Osteocyte (in vitro differentiated cells): ENCODE data around the gene PDE6D. TPM values are rescaled to one million over a fixed set of nuclear protein-coding genes. Genes with fewer than 3 reads are reported as not detected.

ENCODE experiments used
- DNase-seq: peaks from one replicate; pipeline ENCODE4 v3.0.0; 2021; ENCODE audit warnings: mixed read lengths; ENCODE audit not compliant: unreplicated experiment; ENCODE audit errors: extremely low spot score
- H3K27ac Mint-ChIP-seq: one replicate; pipeline ENCODE4 v1.8.0; 2021; ENCODE audit warnings: mild to moderate bottlenecking, mixed read lengths; ENCODE audit not compliant: unreplicated experiment
- H3K27me3 Mint-ChIP-seq: one replicate; pipeline ENCODE4 v1.8.0; 2021; ENCODE audit warnings: mixed read lengths; ENCODE audit not compliant: unreplicated experiment
- H3K36me3 Mint-ChIP-seq: one replicate; pipeline ENCODE4 v1.8.0; 2021; ENCODE audit warnings: mixed read lengths; ENCODE audit not compliant: unreplicated experiment
- H3K4me1 Mint-ChIP-seq: one replicate; pipeline ENCODE4 v1.8.0; 2021; ENCODE audit warnings: mixed read lengths; ENCODE audit not compliant: unreplicated experiment
- H3K4me3 Mint-ChIP-seq: one replicate; pipeline ENCODE4 v1.8.0; 2021; ENCODE audit warnings: mild to moderate bottlenecking, moderate library complexity, mixed read lengths; ENCODE audit not compliant: unreplicated experiment
- H3K9me3 Mint-ChIP-seq: one replicate; pipeline ENCODE4 v1.8.0; 2021; ENCODE audit warnings: mixed read lengths; ENCODE audit not compliant: unreplicated experiment
- total RNA-seq: library from RNA; stranded (reverse); gene quantifications from 2 replicates; pipeline ENCODE4 v1.2.1, GENCODE V29; 2021
- TF ChIP-seq, protein P1 (sequence below): fragments of 200-600 bp; sonication (generic); IDR thresholded peaks from 2 replicates; pipeline ENCODE4 v1.5.0; 2021; ENCODE audit warnings: antibody characterized with exemption, mild to moderate bottlenecking, moderate library complexity

Gene PDE6D
- total RNA-seq, 1 donor from 2014 or later = 17.6 TPM

DNA sequence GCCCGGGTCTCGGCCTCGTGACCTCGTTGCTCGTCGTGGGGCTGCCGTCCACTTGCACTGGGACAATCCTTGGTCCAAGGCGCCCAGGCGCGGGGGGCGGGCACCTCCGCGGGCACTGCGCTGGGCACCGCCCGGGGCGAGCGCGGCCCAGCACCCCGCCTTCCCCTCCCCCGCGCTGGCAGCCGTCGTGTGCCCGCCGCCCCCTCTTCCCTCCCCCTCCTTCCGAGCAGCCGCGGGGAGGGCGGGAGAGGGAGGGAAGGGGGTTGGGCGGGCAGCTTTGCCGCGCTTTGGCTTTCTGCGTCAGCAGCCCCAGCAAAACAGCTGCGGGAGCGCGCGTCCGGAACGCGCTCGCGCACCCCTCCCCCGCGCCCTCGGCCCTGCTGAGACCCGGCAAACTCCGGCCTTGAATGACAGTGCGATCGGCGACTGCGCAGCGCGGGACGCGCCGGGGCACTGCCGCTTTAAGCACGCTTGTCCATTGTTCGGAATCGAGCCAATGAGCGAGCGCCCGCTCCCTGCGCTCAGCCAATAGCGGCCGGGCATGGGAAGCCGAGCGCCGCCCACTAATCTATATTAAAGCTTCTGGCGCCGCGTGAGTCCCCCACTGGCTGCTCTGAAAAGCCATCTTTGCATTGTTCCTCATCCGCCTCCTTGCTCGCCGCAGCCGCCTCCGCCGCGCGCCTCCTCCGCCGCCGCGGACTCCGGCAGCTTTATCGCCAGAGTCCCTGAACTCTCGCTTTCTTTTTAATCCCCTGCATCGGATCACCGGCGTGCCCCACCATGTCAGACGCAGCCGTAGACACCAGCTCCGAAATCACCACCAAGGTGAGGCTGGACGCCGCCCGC lies 72.9 kb downstream of the PDE6D start, which contains the start of gene PTMA:
Gene PTMA, plus strand, starts transcription at position 599 of the 846 bp plus-strand sequence. Its CDS starts 182 bp downstream, at position 781.
- peaks cover 13% of the 10 kb centered on the region for H3K36me3 Mint-ChIP-seq
- TF ChIP-seq, protein P1, sequence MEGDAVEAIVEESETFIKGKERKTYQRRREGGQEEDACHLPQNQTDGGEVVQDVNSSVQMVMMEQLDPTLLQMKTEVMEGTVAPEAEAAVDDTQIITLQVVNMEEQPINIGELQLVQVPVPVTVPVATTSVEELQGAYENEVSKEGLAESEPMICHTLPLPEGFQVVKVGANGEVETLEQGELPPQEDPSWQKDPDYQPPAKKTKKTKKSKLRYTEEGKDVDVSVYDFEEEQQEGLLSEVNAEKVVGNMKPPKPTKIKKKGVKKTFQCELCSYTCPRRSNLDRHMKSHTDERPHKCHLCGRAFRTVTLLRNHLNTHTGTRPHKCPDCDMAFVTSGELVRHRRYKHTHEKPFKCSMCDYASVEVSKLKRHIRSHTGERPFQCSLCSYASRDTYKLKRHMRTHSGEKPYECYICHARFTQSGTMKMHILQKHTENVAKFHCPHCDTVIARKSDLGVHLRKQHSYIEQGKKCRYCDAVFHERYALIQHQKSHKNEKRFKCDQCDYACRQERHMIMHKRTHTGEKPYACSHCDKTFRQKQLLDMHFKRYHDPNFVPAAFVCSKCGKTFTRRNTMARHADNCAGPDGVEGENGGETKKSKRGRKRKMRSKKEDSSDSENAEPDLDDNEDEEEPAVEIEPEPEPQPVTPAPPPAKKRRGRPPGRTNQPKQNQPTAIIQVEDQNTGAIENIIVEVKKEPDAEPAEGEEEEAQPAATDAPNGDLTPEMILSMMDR = no peak
- H3K27ac Mint-ChIP-seq = peak within 1 kb of the TSS; percentile 100
- no peaks in the 10 kb centered on the region for H3K27me3 Mint-ChIP-seq
- no peaks in the 10 kb centered on the region for H3K9me3 Mint-ChIP-seq
- peak; percentile 100 for DNase-seq
- peak within 1 kb of the TSS; percentile 97 for H3K4me3 Mint-ChIP-seq
- peaks cover 25% of the 10 kb centered on the region for H3K4me1 Mint-ChIP-seq

GRCh38 chr2:231707625-231707926 lies 73.5 kb downstream of the PDE6D start:
- H3K27me3 Mint-ChIP-seq = no peaks in the 10 kb centered on the region
- H3K4me3 Mint-ChIP-seq = peak overlapping the region; percentile 90
- DNase-seq = peak; percentile 89
- no peaks in the 10 kb centered on the region for H3K9me3 Mint-ChIP-seq
- H3K36me3 Mint-ChIP-seq = peaks cover 12% of the 10 kb centered on the region
- H3K4me1 Mint-ChIP-seq = peaks cover 23% of the 10 kb centered on the region
- peak overlapping the region; percentile 100 for H3K27ac Mint-ChIP-seq
- TF ChIP-seq, protein P1 = no peak

GRCh38 chr2:231706731-231707624 lies 74.1 kb downstream of the PDE6D start:
- peaks cover 6% of the 10 kb centered on the region for H3K36me3 Mint-ChIP-seq
- H3K27ac Mint-ChIP-seq = peak overlapping the region; percentile 100
- H3K9me3 Mint-ChIP-seq = no peaks in the 10 kb centered on the region
- H3K27me3 Mint-ChIP-seq = no peaks in the 10 kb centered on the region
- DNase-seq = peak; percentile 99
- peaks cover 17% of the 10 kb centered on the region for H3K4me1 Mint-ChIP-seq
- TF ChIP-seq, protein P1 = peak; percentile 98
- H3K4me3 Mint-ChIP-seq = peak overlapping the region; percentile 90

- no peak for DNase-seq
- Mint-ChIP-seq H3K36me3 (no peaks in the 10 kb centered on the region), H3K27ac (no peak overlapping the region), H3K27me3 (no peaks in the 10 kb centered on the region), H3K4me3 (no peak overlapping the region), H3K9me3 (no peaks in the 10 kb centered on the region), H3K4me1 (peaks cover 7% of the 10 kb centered on the region)
- TF ChIP-seq, protein P1 = no peak
These were observed 77.1 kb downstream of the PDE6D start for GRCh38 chr2:231704017-231704416.
